H9 (cell line): ENCODE measurements around the gene ANKMY1. TPM values are rescaled to one million over a fixed set of nuclear protein-coding genes. Genes with fewer than 3 reads are reported as not detected.
A peak's percentile ranks its signal among the peaks of the same experiment; 100 is the strongest.

Experiments
- DNase-seq: peaks from one replicate; pipeline ENCODE4 v3.0.0-alpha.2; 2017
- H2AFZ ChIP-seq: one replicate; pipeline ENCODE4 v1.6.1; 2013; ENCODE audit warnings: mild to moderate bottlenecking, low read length, control low read depth, moderate library complexity
- H2AK5ac ChIP-seq: 2 replicates; pipeline ENCODE4 v1.6.1; 2013; ENCODE audit warnings: low read length, control low read depth, mixed read lengths; ENCODE audit not compliant: insufficient read length
- H2BK120ac ChIP-seq: one replicate; pipeline ENCODE4 v1.6.1; 2013; ENCODE audit warnings: low read depth, mild to moderate bottlenecking, low read length, control low read depth, inconsistent platforms; ENCODE audit not compliant: poor library complexity, severe bottlenecking
- H2BK12ac ChIP-seq: 2 replicates; pipeline ENCODE4 v1.6.1; 2013; ENCODE audit warnings: low read length, control low read depth, mixed read lengths, low read depth; ENCODE audit not compliant: insufficient read length
- H2BK15ac ChIP-seq: 2 replicates; pipeline ENCODE4 v1.6.1; 2013; ENCODE audit warnings: low read depth, low read length, control low read depth
- H2BK20ac ChIP-seq: one replicate; pipeline ENCODE4 v1.6.1; 2013; ENCODE audit warnings: low read depth, mild to moderate bottlenecking, low read length, control low read depth, inconsistent platforms; ENCODE audit not compliant: poor library complexity, severe bottlenecking
- H2BK5ac ChIP-seq: 2 replicates; pipeline ENCODE4 v1.6.1; 2013; ENCODE audit warnings: low read length, control low read depth, mixed read lengths; ENCODE audit not compliant: insufficient read length
- H3K14ac ChIP-seq: 2 replicates; pipeline ENCODE4 v1.6.1; 2013; ENCODE audit warnings: low read length, control low read depth; ENCODE audit not compliant: insufficient read depth
- H3K18ac ChIP-seq: 2 replicates; pipeline ENCODE4 v1.6.1; 2013; ENCODE audit warnings: low read depth, mild to moderate bottlenecking, mixed read lengths, low read length, control low read depth; ENCODE audit not compliant: insufficient read length
- H3K23ac ChIP-seq: 2 replicates; pipeline ENCODE4 v1.6.1; 2013; ENCODE audit warnings: low read length, control low read depth, mixed read lengths, low read depth; ENCODE audit not compliant: insufficient read length
- H3K23me2 ChIP-seq: 2 replicates; pipeline ENCODE4 v1.6.1; 2013; ENCODE audit warnings: low read depth, mild to moderate bottlenecking, mixed read lengths, low read length, control low read depth; ENCODE audit not compliant: insufficient read length, poor library complexity, severe bottlenecking
- H3K27ac ChIP-seq: 2 replicates; pipeline ENCODE4 v1.5.1; 2013; ENCODE audit warnings: low read length, control low read depth, mixed read lengths, low read depth; ENCODE audit not compliant: insufficient read length
- H3K27me3 ChIP-seq: 2 replicates; pipeline ENCODE4 v1.6.1; 2013; ENCODE audit warnings: low read length, control low read depth, inconsistent platforms; ENCODE audit not compliant: insufficient read depth
- H3K4ac ChIP-seq: 2 replicates; pipeline ENCODE4 v1.6.1; 2013; ENCODE audit warnings: low read depth, mild to moderate bottlenecking, control low read depth, inconsistent platforms, low read length, moderate library complexity
- H3K4me1 ChIP-seq: 2 replicates; pipeline ENCODE4 v1.6.1; 2013; ENCODE audit warnings: low read length, control low read depth, inconsistent platforms; ENCODE audit not compliant: insufficient read depth
- H3K4me2 ChIP-seq: 2 replicates; pipeline ENCODE4 v1.6.1; 2013; ENCODE audit warnings: low read length, control low read depth, mixed read lengths; ENCODE audit not compliant: insufficient read length, insufficient read depth
- H3K56ac ChIP-seq: 2 replicates; pipeline ENCODE4 v1.6.1; 2013; ENCODE audit warnings: low read depth, mild to moderate bottlenecking, mixed read lengths, low read length, control low read depth; ENCODE audit not compliant: insufficient read length
- H3K79me1 ChIP-seq: 2 replicates; pipeline ENCODE4 v1.6.1; 2013; ENCODE audit warnings: low read depth, mild to moderate bottlenecking, moderate library complexity, low read length, control low read depth, inconsistent platforms; ENCODE audit not compliant: insufficient read depth, poor library complexity, severe bottlenecking
- H3K79me2 ChIP-seq: 2 replicates; pipeline ENCODE4 v1.6.1; 2013; ENCODE audit warnings: low read length, control low read depth, inconsistent platforms; ENCODE audit not compliant: insufficient read depth
- H3K9ac ChIP-seq: 2 replicates; pipeline ENCODE4 v1.6.1; 2013; ENCODE audit warnings: low read length, control low read depth, mixed read lengths; ENCODE audit not compliant: insufficient read length; ENCODE audit errors: extremely low read depth
- H3K9me3 ChIP-seq: one replicate; pipeline ENCODE4 v1.6.1; 2013; ENCODE audit warnings: low read depth, low read length, inconsistent platforms; ENCODE audit not compliant: control insufficient read depth
- H3T11ph ChIP-seq: one replicate; pipeline ENCODE4 v1.6.1; 2013; ENCODE audit warnings: mild to moderate bottlenecking, low read length, control low read depth, inconsistent platforms
- H4K20me1 ChIP-seq: one replicate; pipeline ENCODE4 v1.6.1; 2013; ENCODE audit not compliant: control insufficient read depth, insufficient read length, insufficient read depth
- H4K5ac ChIP-seq: 2 replicates; pipeline ENCODE4 v1.6.1; 2013; ENCODE audit warnings: low read depth, mild to moderate bottlenecking, mixed read lengths, low read length, control low read depth; ENCODE audit not compliant: insufficient read length
- H4K8ac ChIP-seq: replicated peaks from 2 replicates; pipeline ENCODE4 v1.6.1; 2013; ENCODE audit warnings: low read length, control low read depth, mixed read lengths, low read depth; ENCODE audit not compliant: insufficient read length
- H4K91ac ChIP-seq: 2 replicates; pipeline ENCODE4 v1.6.1; 2013; ENCODE audit warnings: low read depth, mild to moderate bottlenecking, moderate library complexity, mixed read lengths, low read length, control low read depth; ENCODE audit not compliant: insufficient read length
- H3K27ac Mint-ChIP-seq, 3 experiments: 2 replicates in 2 of 3; 3 replicates in 1 of 3; pipeline ENCODE4 v1.8.0; 2020 to 2021; ENCODE audit warnings: mixed read lengths in 3 of 3, mild to moderate bottlenecking in 1 of 3, moderate library complexity in 1 of 3
- H3K27me3 Mint-ChIP-seq: 2 replicates; pipeline ENCODE4 v1.8.0; 2021; ENCODE audit warnings: low read depth, mild to moderate bottlenecking, moderate library complexity, mixed read lengths
- H3K36me3 Mint-ChIP-seq, 3 experiments: 2 replicates in 2 of 3; 3 replicates in 1 of 3; pipeline ENCODE4 v1.8.0; 2020 to 2021; ENCODE audit warnings: low read depth in 3 of 3, mixed read lengths in 3 of 3; ENCODE audit not compliant: insufficient read depth in 1 of 3
- H3K4me1 Mint-ChIP-seq, 2 experiments: 2 replicates each; pipeline ENCODE4 v1.8.0; 2020; ENCODE audit warnings: mixed read lengths in 2 of 2
- H3K4me3 Mint-ChIP-seq, 2 experiments: 2 replicates in 1 of 2; 3 replicates in 1 of 2; pipeline ENCODE4 v1.8.0; 2020 to 2021; ENCODE audit warnings: mild to moderate bottlenecking in 2 of 2, mixed read lengths in 2 of 2, moderate library complexity in 1 of 2
- H3K9me3 Mint-ChIP-seq, 2 experiments: 2 replicates in 1 of 2; 3 replicates in 1 of 2; pipeline ENCODE4 v1.8.0; 2020; ENCODE audit warnings: mild to moderate bottlenecking in 2 of 2, mixed read lengths in 2 of 2, moderate library complexity in 1 of 2
- WGBS: extraction: QIAGEN DNeasy Blood & Tissue Kit; methylation state at CpG from one replicate; pipeline ENCODE4 v1.1.7; 2013; ENCODE audit warnings: missing lambda C conversion rate, low lambda C conversion rate, mixed read lengths; ENCODE audit not compliant: insufficient read length; ENCODE audit errors: extremely low coverage; 5-methylcytosine and 5-hydroxymethylcytosine counted together
- total RNA-seq: library from RNA; stranded (reverse); gene quantifications from 2 replicates; pipeline ENCODE4 v1.2.1, GENCODE V29; 2021
- TF ChIP-seq, protein P1 (sequence below): fragments of 200-600 bp; sonication (generic); conservative IDR thresholded peaks from 3 replicates; pipeline ENCODE4 v1.8.0; 2021; ENCODE audit warnings: antibody characterized with exemption, mild to moderate bottlenecking

The ANKMY1 gene
- total RNA-seq, 1 experiment from 2014 or later, result 13.7 TPM

DNA sequence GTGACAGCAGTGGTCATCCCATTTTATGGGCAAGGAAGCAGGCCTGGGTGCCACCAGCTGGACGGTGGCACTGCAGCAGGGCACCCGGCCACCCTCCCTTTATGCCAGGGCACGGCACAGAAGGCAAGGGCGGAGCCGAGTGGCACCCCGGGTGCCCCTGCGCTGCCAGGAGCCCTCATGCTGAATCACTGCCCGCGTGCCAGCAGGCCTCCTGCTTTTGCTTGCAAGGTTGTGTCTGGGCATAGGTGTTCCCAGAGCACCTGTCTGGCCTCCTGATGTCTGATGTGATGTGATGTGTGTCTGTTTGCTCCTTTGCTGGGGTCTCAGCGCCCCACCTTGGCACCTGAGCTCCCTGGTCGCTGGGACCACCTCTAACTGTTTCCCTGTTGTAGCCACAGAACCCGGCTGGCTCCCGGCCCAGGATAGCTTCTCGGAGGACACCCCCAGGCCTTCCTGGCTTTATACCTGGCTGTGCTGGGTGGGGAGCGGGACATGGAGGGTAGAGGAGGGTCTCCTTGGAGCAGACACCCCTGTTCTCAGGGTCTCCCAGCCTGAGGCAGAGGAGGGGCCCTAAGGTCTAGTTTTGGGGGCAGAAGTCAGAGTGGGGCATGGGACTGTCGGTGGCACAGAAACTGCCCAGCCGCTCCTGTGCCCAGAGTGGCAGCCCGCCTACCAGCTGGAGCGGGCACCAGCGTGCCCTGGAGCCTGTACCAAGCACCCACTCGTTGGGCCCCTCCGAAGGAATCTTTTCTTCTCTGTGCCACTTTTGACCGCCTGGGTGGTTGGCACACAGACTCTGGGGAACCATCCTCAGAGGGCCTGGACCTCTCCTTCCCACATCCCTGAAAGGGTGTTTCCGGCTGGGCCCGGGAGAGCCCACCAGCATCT, 118.7 kb downstream of the ANKMY1 start:
- Mint-ChIP-seq H3K9me3 (no peaks in the 10 kb centered on the region), H3K4me1 (peaks cover 8 to 15% of the 10 kb centered on the region in 2 experiments), H3K27ac (peak overlapping the region in 1 of 3 experiments; percentile 44; a peak in 1 of 7 replicates), H3K4me3 (no peak overlapping the region; a peak in 1 of 5 replicates), H3K36me3 (peaks cover 0 to 2% (median 0%) of the 10 kb centered on the region in 3 experiments; a peak in 1 of 7 replicates), H3K27me3 (peaks cover 27% of the 10 kb centered on the region)
- Histone ChIP-seq H3K14ac (no peak overlapping the region), H3K27ac (no peak overlapping the region), H4K20me1 (no peaks in the 10 kb centered on the region), H2BK15ac (no peak overlapping the region), H3K23me2 (peaks cover 8% of the 10 kb centered on the region), H3K18ac (no peak overlapping the region), H3K56ac (no peak overlapping the region), H4K5ac (no peak overlapping the region), H3K4ac (no peak overlapping the region), H3K9me3 (no peaks in the 10 kb centered on the region), H3K79me1 (no peaks in the 10 kb centered on the region), H3K4me2 (no peak overlapping the region), H4K91ac (no peak overlapping the region), H3K9ac (no peak overlapping the region), H2BK20ac (no peak overlapping the region), H3K4me1 (no peaks in the 10 kb centered on the region; the same call in 1 of the 2 replicates), H2BK5ac (no peak overlapping the region), H3T11ph (no peak overlapping the region), H2AFZ (no peak overlapping the region), H2BK120ac (no peak overlapping the region), H2AK5ac (no peak overlapping the region), H2BK12ac (no peak overlapping the region), H3K79me2 (no peaks in the 10 kb centered on the region; the same call in 1 of the 2 replicates), H4K8ac (no peak overlapping the region), H3K27me3 (peaks cover 13% of the 10 kb centered on the region; the same call in 1 of the 2 replicates), H3K23ac (no peak overlapping the region)
- no peak for DNase-seq
- TF ChIP-seq, protein P1, sequence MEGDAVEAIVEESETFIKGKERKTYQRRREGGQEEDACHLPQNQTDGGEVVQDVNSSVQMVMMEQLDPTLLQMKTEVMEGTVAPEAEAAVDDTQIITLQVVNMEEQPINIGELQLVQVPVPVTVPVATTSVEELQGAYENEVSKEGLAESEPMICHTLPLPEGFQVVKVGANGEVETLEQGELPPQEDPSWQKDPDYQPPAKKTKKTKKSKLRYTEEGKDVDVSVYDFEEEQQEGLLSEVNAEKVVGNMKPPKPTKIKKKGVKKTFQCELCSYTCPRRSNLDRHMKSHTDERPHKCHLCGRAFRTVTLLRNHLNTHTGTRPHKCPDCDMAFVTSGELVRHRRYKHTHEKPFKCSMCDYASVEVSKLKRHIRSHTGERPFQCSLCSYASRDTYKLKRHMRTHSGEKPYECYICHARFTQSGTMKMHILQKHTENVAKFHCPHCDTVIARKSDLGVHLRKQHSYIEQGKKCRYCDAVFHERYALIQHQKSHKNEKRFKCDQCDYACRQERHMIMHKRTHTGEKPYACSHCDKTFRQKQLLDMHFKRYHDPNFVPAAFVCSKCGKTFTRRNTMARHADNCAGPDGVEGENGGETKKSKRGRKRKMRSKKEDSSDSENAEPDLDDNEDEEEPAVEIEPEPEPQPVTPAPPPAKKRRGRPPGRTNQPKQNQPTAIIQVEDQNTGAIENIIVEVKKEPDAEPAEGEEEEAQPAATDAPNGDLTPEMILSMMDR, result no peak
- WGBS, result no CpG with 5 or more reads among the region's 25 CpGs
